ENCODE measurements around the gene SETDB2.

GRCh38 chr13:49424011-49424560 lies 20.0 kb upstream of the SETDB2 start:
- TF ChIP-seq CTCF (IDR thresholded peaks at IDR 0.05) (no peak), POLR2AphosphoS5 (IDR thresholded peaks at IDR 0.05) (no peak), POLR2A (IDR thresholded peaks at IDR 0.05) (no peak)
